ENCODE results near the gene FBXL3.
A peak's percentile ranks its signal among the peaks of the same experiment; 100 is the strongest.

DNA sequence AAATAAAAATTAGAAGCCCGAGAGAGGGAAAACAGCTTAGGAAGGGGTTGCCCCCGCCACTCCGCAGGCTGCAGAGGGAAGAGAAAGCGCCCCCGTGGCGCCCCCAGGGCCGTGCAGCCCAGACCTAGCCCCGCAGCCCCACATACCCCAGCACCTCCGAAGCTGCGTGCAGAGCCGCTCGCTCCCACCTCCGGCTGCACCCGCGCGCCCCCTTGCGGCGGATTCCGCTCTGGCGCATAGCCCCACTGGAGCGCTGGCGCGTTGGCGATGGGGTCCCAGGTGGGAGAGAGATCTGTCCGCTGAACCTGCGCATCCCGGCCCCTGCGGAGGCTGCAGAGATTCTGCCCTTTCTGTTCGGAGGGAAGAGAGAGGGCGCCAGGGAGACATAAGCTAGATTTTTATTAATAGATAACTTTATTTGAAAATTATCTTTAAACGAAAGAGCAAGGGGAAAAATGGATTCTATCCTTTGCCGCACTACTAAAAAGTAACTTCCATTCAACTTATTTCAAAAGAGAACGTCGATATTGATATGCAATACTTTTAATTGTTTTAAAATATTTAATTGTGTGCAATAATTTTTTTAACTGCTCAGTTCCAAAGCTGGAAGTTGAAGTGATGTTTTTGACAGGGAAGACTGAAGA, 46.8 kb downstream of the FBXL3 start:
- TF ChIP-seq, protein P1, sequence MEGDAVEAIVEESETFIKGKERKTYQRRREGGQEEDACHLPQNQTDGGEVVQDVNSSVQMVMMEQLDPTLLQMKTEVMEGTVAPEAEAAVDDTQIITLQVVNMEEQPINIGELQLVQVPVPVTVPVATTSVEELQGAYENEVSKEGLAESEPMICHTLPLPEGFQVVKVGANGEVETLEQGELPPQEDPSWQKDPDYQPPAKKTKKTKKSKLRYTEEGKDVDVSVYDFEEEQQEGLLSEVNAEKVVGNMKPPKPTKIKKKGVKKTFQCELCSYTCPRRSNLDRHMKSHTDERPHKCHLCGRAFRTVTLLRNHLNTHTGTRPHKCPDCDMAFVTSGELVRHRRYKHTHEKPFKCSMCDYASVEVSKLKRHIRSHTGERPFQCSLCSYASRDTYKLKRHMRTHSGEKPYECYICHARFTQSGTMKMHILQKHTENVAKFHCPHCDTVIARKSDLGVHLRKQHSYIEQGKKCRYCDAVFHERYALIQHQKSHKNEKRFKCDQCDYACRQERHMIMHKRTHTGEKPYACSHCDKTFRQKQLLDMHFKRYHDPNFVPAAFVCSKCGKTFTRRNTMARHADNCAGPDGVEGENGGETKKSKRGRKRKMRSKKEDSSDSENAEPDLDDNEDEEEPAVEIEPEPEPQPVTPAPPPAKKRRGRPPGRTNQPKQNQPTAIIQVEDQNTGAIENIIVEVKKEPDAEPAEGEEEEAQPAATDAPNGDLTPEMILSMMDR (conservative IDR thresholded peaks at IDR 0.05; ENCODE audit: low read depth, low read length), result peak; percentile 98
- TF ChIP-seq EZH2 (IDR thresholded peaks at IDR 0.05; ENCODE audit: borderline replicate concordance, low read depth, low read length, poor library complexity, severe bottlenecking), result no peak
